ENCODE data around the gene GPR146. TPM values are rescaled to one million over a fixed set of nuclear protein-coding genes. Genes with fewer than 3 reads are reported as not detected.
A peak's percentile ranks its signal among the peaks of the same experiment; 100 is the strongest.

Gene GPR146
- total RNA-seq, 1 donor from 2014 or later, result 1.9 TPM

DNA sequence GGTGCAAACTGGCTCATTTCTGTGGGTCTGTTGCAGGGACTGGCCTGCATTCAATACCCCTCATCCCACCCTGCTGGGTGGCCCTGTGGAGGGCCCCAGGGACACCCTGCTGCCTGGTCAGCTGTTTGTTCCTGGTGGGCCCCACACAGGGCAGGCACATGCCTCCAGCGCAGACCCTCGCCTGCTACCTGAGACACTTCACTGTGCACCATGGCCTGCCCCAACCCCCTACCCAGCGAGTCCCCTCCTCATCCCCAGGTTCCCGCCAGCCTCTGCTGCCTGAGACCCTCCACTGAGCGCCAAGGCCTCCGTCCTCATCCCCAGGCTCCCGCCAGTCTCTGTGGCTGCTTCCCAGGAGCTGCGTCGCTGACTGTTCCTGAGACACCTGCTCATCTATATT lies 16.8 kb downstream of the GPR146 start:
- Mint-ChIP-seq H3K9me3 (ENCODE audit: low read depth) (no peaks in the 10 kb centered on the region), H3K27ac (no peak overlapping the region), H3K4me1 (ENCODE audit: low read depth) (peaks cover 5% of the 10 kb centered on the region), H3K36me3 (ENCODE audit: insufficient read depth) (no peaks in the 10 kb centered on the region), H3K27me3 (peaks cover 8% of the 10 kb centered on the region), H3K4me3 (ENCODE audit: low read depth) (no peak overlapping the region)
- TF ChIP-seq, protein P1, sequence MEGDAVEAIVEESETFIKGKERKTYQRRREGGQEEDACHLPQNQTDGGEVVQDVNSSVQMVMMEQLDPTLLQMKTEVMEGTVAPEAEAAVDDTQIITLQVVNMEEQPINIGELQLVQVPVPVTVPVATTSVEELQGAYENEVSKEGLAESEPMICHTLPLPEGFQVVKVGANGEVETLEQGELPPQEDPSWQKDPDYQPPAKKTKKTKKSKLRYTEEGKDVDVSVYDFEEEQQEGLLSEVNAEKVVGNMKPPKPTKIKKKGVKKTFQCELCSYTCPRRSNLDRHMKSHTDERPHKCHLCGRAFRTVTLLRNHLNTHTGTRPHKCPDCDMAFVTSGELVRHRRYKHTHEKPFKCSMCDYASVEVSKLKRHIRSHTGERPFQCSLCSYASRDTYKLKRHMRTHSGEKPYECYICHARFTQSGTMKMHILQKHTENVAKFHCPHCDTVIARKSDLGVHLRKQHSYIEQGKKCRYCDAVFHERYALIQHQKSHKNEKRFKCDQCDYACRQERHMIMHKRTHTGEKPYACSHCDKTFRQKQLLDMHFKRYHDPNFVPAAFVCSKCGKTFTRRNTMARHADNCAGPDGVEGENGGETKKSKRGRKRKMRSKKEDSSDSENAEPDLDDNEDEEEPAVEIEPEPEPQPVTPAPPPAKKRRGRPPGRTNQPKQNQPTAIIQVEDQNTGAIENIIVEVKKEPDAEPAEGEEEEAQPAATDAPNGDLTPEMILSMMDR (IDR thresholded peaks at IDR 0.05; ENCODE audit: unreplicated experiment), result no peak
- DNase-seq (ENCODE audit: low spot score, unreplicated experiment), result no peak

DNA sequence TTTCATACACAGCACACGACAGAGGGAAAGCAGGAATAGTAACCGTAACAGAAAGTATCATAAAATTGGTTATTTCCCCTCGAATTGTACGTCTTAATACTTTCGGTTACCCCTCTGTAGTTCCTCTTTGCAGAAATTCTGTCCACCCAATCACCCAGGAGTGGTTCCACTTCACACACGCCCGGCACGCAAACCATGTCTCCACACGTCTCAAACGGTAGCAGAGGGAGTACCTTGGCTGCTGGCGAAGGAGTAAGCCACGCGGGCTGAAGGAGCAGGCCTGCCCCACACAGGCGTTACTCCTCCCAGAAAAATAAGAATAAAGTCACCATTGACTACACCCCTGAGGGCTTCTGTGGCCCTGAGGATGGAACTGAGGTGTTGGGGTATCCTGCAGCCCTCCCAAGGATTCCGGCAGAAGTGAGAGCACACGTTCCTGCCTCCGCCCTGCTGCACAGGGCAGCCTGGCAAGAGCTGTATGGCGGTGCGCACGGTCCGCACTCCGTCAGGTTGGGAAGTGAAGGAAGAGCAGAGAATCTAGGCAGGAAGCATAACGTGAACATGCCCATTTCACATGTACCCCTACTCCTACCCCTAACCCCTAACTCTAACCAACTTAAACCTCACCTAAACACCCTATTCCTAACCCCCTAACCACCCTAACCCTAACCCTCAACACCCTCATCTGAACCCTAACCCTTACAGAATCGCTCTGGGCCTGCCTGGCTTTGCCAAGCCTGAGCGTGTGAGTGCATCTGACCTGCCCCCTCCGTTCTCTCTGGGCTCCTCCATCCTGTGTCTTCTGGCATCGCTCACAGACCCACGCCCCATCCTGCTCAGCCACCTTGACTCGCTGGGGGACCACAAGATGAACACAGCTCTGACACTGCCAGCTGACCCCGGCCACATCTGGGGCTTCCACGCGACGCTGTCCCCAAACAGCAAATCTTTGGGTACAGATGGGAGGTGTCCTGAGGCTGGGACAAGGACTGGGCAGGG lies 18.2 kb downstream of the GPR146 start:
- Mint-ChIP-seq H3K27ac (no peak overlapping the region), H3K4me1 (ENCODE audit: low read depth) (peaks cover 5% of the 10 kb centered on the region), H3K36me3 (ENCODE audit: insufficient read depth) (no peaks in the 10 kb centered on the region), H3K4me3 (ENCODE audit: low read depth) (no peak overlapping the region), H3K27me3 (peaks cover 8% of the 10 kb centered on the region), H3K9me3 (ENCODE audit: low read depth) (no peaks in the 10 kb centered on the region)
- DNase-seq (ENCODE audit: low spot score, unreplicated experiment), result no peak
- TF ChIP-seq, protein P1 (IDR thresholded peaks at IDR 0.05; ENCODE audit: unreplicated experiment), result no peak

DNA sequence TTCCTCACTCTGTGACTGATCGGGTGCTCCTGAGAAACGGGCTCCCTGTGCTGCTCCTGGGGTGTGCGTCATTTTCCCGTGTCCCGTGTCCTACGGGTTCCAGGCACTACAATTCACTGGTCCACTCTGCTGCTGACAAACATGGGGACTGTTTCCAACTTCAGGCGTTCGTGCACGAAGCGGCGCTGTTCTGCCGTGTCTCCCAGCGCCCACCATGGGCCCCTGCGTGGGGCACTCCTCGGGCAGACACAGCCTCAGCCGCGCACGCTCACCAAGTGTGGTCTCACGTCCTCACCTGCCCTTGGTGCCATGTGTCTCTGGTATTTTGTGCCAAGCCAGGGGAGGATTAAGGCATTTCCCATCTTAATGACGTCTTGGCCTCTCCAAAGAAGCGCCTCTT lies 19.0 kb downstream of the GPR146 start:
- Mint-ChIP-seq H3K4me1 (ENCODE audit: low read depth) (peaks cover 9% of the 10 kb centered on the region), H3K36me3 (ENCODE audit: insufficient read depth) (no peaks in the 10 kb centered on the region), H3K9me3 (ENCODE audit: low read depth) (no peaks in the 10 kb centered on the region), H3K27me3 (peaks cover 8% of the 10 kb centered on the region), H3K27ac (peak overlapping the region; percentile 62), H3K4me3 (ENCODE audit: low read depth) (no peak overlapping the region)
- no peak for DNase-seq (ENCODE audit: low spot score, unreplicated experiment)
- TF ChIP-seq, protein P1 (IDR thresholded peaks at IDR 0.05; ENCODE audit: unreplicated experiment), result no peak

DNA sequence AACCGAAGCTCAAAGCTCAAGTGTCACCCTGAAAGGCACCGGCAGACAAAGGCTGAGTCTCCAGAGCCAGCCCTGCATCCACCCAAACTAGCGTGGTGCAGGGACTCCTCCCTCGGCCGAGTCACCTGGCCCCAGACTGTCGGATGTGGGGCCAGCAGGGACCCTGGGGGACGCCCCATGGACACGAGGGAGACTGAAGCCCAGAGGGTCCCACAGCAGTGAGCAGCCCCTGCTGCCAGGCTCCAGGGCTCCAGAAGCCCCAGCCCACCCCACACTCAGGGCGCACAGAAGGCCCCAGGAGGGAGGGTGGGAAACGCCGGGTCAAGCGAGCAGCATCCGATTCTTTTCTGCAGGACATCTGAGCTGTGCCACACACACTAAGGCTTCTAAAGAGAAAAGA lies 20.2 kb downstream of the GPR146 start:
- Mint-ChIP-seq H3K36me3 (ENCODE audit: insufficient read depth) (peaks cover 3% of the 10 kb centered on the region), H3K27me3 (peaks cover 8% of the 10 kb centered on the region), H3K9me3 (ENCODE audit: low read depth) (no peaks in the 10 kb centered on the region), H3K4me3 (ENCODE audit: low read depth) (no peak overlapping the region), H3K27ac (no peak overlapping the region), H3K4me1 (ENCODE audit: low read depth) (peaks cover 10% of the 10 kb centered on the region)
- TF ChIP-seq, protein P1 (IDR thresholded peaks at IDR 0.05; ENCODE audit: unreplicated experiment), result no peak
- DNase-seq (ENCODE audit: low spot score, unreplicated experiment), result no peak

DNA sequence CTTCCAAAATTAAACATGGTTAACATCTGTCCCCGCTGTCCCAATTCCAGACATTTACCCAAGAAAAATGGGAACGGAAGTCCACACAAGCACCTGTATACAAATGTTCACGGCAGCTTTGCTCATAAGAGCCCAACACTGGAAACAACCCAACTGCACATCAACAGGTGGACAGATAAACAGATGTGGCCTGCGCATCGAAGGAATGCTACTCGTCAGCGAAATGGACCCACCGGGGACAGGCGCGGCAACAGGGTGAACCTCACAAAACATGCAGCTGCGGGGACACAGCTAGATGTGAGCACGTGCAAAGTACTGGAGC lies 20.9 kb downstream of the GPR146 start:
- no peak for DNase-seq (ENCODE audit: low spot score, unreplicated experiment)
- TF ChIP-seq, protein P1 (IDR thresholded peaks at IDR 0.05; ENCODE audit: unreplicated experiment), result no peak
- Mint-ChIP-seq H3K9me3 (ENCODE audit: low read depth) (no peaks in the 10 kb centered on the region), H3K4me1 (ENCODE audit: low read depth) (peaks cover 9% of the 10 kb centered on the region), H3K27ac (no peak overlapping the region), H3K36me3 (ENCODE audit: insufficient read depth) (peaks cover 3% of the 10 kb centered on the region), H3K4me3 (ENCODE audit: low read depth) (no peak overlapping the region), H3K27me3 (peaks cover 8% of the 10 kb centered on the region)
